SK-N-SH (cell line): Measurements from ENCODE around the gene EXOSC2.

Experiments
- CHD2 ChIP-seq: fragments of 150-350 bp; IDR thresholded peaks from 2 replicates; pipeline ENCODE4 v1.6.1; 2018; ENCODE audit warnings: low read length; ENCODE audit not compliant: partially characterized antibody
- EP300 ChIP-seq, 2 experiments: IDR thresholded peaks; 2 replicates each; pipeline versions ENCODE4 v1.4.0 to v1.6.1; 2012; ENCODE audit warnings: borderline replicate concordance in 1 of 2, low read depth in 1 of 2, low read length in 1 of 2
- GATA2 ChIP-seq: sonication (generic); formaldehyde crosslinking; IDR thresholded peaks from 2 replicates; pipeline ENCODE4 v1.5.0; 2020; ENCODE audit warnings: mild to moderate bottlenecking, missing genetic modification reagents
- JUND ChIP-seq: IDR thresholded peaks from 2 replicates; pipeline ENCODE4 v1.4.0; 2012
- MEF2A ChIP-seq: IDR thresholded peaks from 2 replicates; pipeline ENCODE4 v1.4.0; 2012; ENCODE audit warnings: low read depth, borderline replicate concordance
- MXI1 ChIP-seq: IDR thresholded peaks from 2 replicates; pipeline ENCODE4 v1.6.1; 2012; ENCODE audit warnings: mild to moderate bottlenecking, low read depth, low read length, improper control_type of control experiment
- NFIC ChIP-seq: IDR thresholded peaks from 2 replicates; pipeline ENCODE4 v1.4.0; 2012; ENCODE audit warnings: borderline replicate concordance
- TAF1 ChIP-seq: IDR thresholded peaks from 2 replicates; pipeline ENCODE4 v1.6.1; 2012; ENCODE audit warnings: low read depth, mild to moderate bottlenecking, low read length, moderate library complexity, borderline replicate concordance
- TF ChIP-seq, protein P1 (sequence below): fragments of 200-600 bp; sonication (generic); IDR thresholded peaks from 2 replicates; pipeline ENCODE4 v1.6.1; 2017; ENCODE audit warnings: antibody characterized with exemption, mild to moderate bottlenecking, moderate library complexity
- TF ChIP-seq, protein P2 (sequence below): IDR thresholded peaks from 2 replicates; pipeline ENCODE4 v1.6.1; 2012; ENCODE audit warnings: mild to moderate bottlenecking, low read depth, low read length, moderate library complexity
- TF ChIP-seq, protein P3 (sequence below): fragments of 150-350 bp; IDR thresholded peaks from 2 replicates; pipeline ENCODE4 v1.6.1; 2016; ENCODE audit warnings: mild to moderate bottlenecking, low read depth, low read length

DNA sequence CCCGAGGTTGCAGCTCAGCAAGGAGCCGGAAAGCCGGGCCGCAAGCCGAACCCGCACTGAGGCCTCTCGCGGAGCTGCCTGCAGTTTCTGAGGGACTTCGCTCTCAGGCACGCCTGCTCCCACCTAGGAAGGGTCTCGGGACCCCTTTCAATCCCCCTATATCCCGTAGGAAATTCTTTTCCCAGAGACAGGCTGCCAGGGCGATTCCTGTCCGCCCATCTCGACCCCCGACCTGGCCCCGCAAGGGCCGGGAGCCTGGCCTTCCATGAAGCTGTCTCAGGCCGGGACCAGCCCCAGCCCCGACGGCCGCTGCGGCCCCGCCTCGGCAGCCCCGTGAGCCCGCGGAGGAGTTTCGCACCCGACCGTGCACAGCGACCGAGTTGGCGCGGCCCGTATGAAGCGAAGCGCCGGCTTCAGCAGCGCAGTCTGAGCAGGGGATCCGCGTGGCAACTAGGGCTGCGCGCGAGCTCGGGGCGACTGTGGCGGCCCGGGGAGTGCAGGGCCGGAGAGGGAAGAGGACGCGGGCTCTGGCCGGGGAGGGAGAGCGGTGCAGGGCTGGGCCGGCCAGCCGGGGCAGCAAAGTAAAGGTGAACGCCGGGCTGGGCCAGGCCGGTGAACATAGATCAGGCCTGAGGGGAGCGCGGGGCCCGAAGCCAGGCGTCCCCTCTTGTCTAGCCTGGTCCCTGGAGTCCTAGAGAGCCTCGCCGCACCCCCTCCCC is 30.2 kb upstream of the EXOSC2 start:
- TF ChIP-seq, protein P1, sequence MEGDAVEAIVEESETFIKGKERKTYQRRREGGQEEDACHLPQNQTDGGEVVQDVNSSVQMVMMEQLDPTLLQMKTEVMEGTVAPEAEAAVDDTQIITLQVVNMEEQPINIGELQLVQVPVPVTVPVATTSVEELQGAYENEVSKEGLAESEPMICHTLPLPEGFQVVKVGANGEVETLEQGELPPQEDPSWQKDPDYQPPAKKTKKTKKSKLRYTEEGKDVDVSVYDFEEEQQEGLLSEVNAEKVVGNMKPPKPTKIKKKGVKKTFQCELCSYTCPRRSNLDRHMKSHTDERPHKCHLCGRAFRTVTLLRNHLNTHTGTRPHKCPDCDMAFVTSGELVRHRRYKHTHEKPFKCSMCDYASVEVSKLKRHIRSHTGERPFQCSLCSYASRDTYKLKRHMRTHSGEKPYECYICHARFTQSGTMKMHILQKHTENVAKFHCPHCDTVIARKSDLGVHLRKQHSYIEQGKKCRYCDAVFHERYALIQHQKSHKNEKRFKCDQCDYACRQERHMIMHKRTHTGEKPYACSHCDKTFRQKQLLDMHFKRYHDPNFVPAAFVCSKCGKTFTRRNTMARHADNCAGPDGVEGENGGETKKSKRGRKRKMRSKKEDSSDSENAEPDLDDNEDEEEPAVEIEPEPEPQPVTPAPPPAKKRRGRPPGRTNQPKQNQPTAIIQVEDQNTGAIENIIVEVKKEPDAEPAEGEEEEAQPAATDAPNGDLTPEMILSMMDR = no peak
- TF ChIP-seq TAF1 = no peak
- TF ChIP-seq JUND = no peak
- TF ChIP-seq, protein P2, sequence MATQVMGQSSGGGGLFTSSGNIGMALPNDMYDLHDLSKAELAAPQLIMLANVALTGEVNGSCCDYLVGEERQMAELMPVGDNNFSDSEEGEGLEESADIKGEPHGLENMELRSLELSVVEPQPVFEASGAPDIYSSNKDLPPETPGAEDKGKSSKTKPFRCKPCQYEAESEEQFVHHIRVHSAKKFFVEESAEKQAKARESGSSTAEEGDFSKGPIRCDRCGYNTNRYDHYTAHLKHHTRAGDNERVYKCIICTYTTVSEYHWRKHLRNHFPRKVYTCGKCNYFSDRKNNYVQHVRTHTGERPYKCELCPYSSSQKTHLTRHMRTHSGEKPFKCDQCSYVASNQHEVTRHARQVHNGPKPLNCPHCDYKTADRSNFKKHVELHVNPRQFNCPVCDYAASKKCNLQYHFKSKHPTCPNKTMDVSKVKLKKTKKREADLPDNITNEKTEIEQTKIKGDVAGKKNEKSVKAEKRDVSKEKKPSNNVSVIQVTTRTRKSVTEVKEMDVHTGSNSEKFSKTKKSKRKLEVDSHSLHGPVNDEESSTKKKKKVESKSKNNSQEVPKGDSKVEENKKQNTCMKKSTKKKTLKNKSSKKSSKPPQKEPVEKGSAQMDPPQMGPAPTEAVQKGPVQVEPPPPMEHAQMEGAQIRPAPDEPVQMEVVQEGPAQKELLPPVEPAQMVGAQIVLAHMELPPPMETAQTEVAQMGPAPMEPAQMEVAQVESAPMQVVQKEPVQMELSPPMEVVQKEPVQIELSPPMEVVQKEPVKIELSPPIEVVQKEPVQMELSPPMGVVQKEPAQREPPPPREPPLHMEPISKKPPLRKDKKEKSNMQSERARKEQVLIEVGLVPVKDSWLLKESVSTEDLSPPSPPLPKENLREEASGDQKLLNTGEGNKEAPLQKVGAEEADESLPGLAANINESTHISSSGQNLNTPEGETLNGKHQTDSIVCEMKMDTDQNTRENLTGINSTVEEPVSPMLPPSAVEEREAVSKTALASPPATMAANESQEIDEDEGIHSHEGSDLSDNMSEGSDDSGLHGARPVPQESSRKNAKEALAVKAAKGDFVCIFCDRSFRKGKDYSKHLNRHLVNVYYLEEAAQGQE = no peak
- TF ChIP-seq MXI1 = no peak
- TF ChIP-seq MEF2A = no peak
- TF ChIP-seq EP300 (IDR thresholded peaks at IDR 0.05; ENCODE audit: borderline replicate concordance in 1 of 2, low read depth in 1 of 2, low read length in 1 of 2) = no peak
- no peak for TF ChIP-seq NFIC
- TF ChIP-seq, protein P3, sequence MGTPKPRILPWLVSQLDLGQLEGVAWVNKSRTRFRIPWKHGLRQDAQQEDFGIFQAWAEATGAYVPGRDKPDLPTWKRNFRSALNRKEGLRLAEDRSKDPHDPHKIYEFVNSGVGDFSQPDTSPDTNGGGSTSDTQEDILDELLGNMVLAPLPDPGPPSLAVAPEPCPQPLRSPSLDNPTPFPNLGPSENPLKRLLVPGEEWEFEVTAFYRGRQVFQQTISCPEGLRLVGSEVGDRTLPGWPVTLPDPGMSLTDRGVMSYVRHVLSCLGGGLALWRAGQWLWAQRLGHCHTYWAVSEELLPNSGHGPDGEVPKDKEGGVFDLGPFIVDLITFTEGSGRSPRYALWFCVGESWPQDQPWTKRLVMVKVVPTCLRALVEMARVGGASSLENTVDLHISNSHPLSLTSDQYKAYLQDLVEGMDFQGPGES = no peak
- TF ChIP-seq GATA2 = no peak
- TF ChIP-seq CHD2 = no peak
